ENCODE measurements around the gene IZUMO1. TPM values are rescaled to one million over a fixed set of nuclear protein-coding genes. Genes with fewer than 3 reads are reported as not detected.

IZUMO1 gene
- total and polyA plus RNA-seq, 9 of the 15 experiments (the other 6 are each of a cell fraction or from before 2014, with no cell fraction given), result 0.14 to 2.1 (median 0.73) TPM

- TF ChIP-seq COPS2 (conservative IDR thresholded peaks at IDR 0.05) (no peak), TCFL5 (CRISPR knock-in tag; conservative IDR thresholded peaks at IDR 0.05) (no peak), DNMT1 (IDR thresholded peaks at IDR 0.05) (no peak), ZNF239 (CRISPR knock-in tag; IDR thresholded peaks at IDR 0.05) (no peak), NFATC3 (IDR thresholded peaks at IDR 0.05) (no peak), ZNF224 (CRISPR knock-in tag; IDR thresholded peaks at IDR 0.05) (no peak), CLOCK (CRISPR knock-in tag; IDR thresholded peaks at IDR 0.05; ENCODE audit: borderline replicate concordance) (no peak), HNRNPL (IDR thresholded peaks at IDR 0.05; ENCODE audit: low read depth, low read length) (peak; percentile 81), ZNF217 (CRISPR knock-in tag; IDR thresholded peaks at IDR 0.05) (no peak), ZNF584 (CRISPR knock-in tag; IDR thresholded peaks at IDR 0.05; ENCODE audit: low read depth) (no peak), CBX5 (IDR thresholded peaks at IDR 0.05; ENCODE audit: borderline replicate concordance, low read depth) (no peak), MCM3 (IDR thresholded peaks at IDR 0.05) (no peak), E2F3 (CRISPR knock-in tag; IDR thresholded peaks at IDR 0.05) (peak; percentile 88), BRF2 (IDR thresholded peaks at IDR 0.05; ENCODE audit: borderline replicate concordance, insufficient read depth, insufficient read length) (no peak), TAF7 (tag; IDR thresholded peaks at IDR 0.05) (no peak), DPF2 (IDR thresholded peaks at IDR 0.05) (no peak), ZNF398 (CRISPR knock-in tag; IDR thresholded peaks at IDR 0.05) (no peak), POLR2AphosphoS2 (IDR thresholded peaks at IDR 0.05; ENCODE audit: low read length) (no peak), CSDE1 (IDR thresholded peaks at IDR 0.05) (no peak), DLX4 (CRISPR knock-in tag; IDR thresholded peaks at IDR 0.05) (no peak), KHSRP (IDR thresholded peaks at IDR 0.05) (no peak), NEUROD1 (IDR thresholded peaks at IDR 0.05; ENCODE audit: borderline replicate concordance, low read depth, low read length, partially characterized antibody) (no peak), DIDO1 (tag; IDR thresholded peaks at IDR 0.05; ENCODE audit: low read depth) (no peak), SMARCC2 (IDR thresholded peaks at IDR 0.05; ENCODE audit: low read depth) (no peak), MTF1 (CRISPR knock-in tag; IDR thresholded peaks at IDR 0.05; ENCODE audit: borderline replicate concordance) (no peak)
Observed at GRCh38 chr19:48738557-48739403, 7.9 kb downstream of the IZUMO1 start (continued).
